Body of pancreas (tissue), 4 donors: ENCODE measurements around the gene ZNF277. TPM values are rescaled to one million over a fixed set of nuclear protein-coding genes. Genes with fewer than 3 reads are reported as not detected.

Source experiments
- ATAC-seq: fragments of 150-250 bp; one replicate; pipeline ENCODE4 v1.9.1; 2016
- DNase-seq, 4 donors: peaks; one replicate each; pipeline ENCODE4 v3.0.0-alpha.2; 2019
- H3K27ac ChIP-seq, 4 donors: fragments of 200-600 bp; sonication (generic); 1 replicate in 3 of 4; 2 replicates in 1 of 4; pipeline versions ENCODE4 v1.5.1 to v1.6.1; 2016 to 2019; ENCODE audit warnings: mild to moderate bottlenecking in 1 of 4, mixed read lengths in 1 of 4, moderate library complexity in 1 of 4
- H3K27me3 ChIP-seq, 2 donors: fragments of 200-600 bp; sonication (generic); one replicate each; pipeline ENCODE4 v1.6.0; 2016; ENCODE audit warnings: mild to moderate bottlenecking in 1 of 2
- H3K36me3 ChIP-seq, 2 donors: fragments of 200-600 bp; sonication (generic); replicated peaks in 1 of 2; 2 replicates each; pipeline ENCODE4 v1.5.1; 2016; ENCODE audit warnings: low read depth in 2 of 2; ENCODE audit not compliant: insufficient read depth in 1 of 2
- H3K4me1 ChIP-seq: fragments of 200-600 bp; sonication (generic); one replicate; pipeline ENCODE4 v1.6.0; 2016
- H3K4me3 ChIP-seq, 2 donors: fragments of 200-600 bp; sonication (generic); 1 replicate in 1 of 2; 2 replicates in 1 of 2; pipeline ENCODE4 v1.5.1; 2016 to 2019
- H3K9me3 ChIP-seq, 3 donors: fragments of 200-600 bp; sonication (generic); 1 replicate in 2 of 3; 2 replicates in 1 of 3; pipeline ENCODE4 v1.5.1; 2016
- POLR2A ChIP-seq, 3 donors: fragments of 450-650 bp; IDR thresholded peaks; one replicate each; pipeline ENCODE4 v1.6.1; 2016; ENCODE audit warnings: antibody characterized with exemption in 3 of 3, mild to moderate bottlenecking in 2 of 3
- WGBS, 2 donors: methylation state at CpG; one replicate each; pipeline ENCODE4 v1.1.5; 2017; 5-methylcytosine and 5-hydroxymethylcytosine counted together
- intact Hi-C: fragments of 100-400 bp; cut with DNase I; formaldehyde crosslinking; loops from one replicate; pipeline ENCODE4 v1.15.1; 2023
- total RNA-seq, 2 donors: library from RNA; depleted of rRNA; stranded (reverse); fragments of >200 nt; gene quantifications; one replicate each; pipeline ENCODE4 v1.1.0, GENCODE V29; 2016
- TF ChIP-seq, protein P1 (sequence below), 7 experiments: fragments of 450-650 bp in 4 of 7; fragments of 200-600 bp in 3 of 7; sonication (generic) in 3 of 7; IDR thresholded peaks; one replicate each; pipeline ENCODE4 v1.5.1; 2016 to 2019; ENCODE audit warnings: antibody characterized with exemption in 7 of 7

ZNF277 gene
- total RNA-seq, 2 donors from 2014 or later: 12.9 to 34.0 TPM

DNA sequence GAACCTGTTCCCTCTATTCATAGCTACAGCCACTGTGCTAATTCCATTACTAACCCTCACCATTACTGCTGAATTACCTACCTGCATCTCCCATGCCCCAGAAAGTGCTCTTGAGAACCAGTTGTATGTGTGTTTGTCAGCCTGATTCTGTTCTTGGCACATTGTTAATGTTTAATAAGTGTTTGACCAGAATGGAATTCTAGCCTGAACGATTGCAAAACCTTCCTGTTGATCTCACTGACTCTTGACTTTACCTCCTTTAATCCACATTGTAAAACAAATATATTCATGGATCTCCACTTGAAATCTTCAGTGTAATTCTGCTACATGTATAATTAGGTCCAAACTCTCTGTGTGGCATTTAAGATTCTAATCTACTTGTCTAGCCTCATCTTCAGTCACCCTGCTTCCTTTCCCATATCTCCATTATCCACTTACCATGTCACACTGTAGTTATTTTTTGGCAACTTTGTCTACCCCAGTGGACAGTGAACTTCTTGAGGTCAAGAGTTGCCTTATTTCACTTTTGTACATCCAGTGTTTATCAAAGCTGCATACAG lies 4.9 kb downstream of the ZNF277 start:
- DNase-seq: no peak
- peak; percentile 23 for ATAC-seq
- H3K9me3 ChIP-seq: no peaks in the 10 kb centered on the region
- 5 to 29% methylated on average over 1 of the region's 1 CpG for WGBS, 2 donors
- TF ChIP-seq, protein P1, sequence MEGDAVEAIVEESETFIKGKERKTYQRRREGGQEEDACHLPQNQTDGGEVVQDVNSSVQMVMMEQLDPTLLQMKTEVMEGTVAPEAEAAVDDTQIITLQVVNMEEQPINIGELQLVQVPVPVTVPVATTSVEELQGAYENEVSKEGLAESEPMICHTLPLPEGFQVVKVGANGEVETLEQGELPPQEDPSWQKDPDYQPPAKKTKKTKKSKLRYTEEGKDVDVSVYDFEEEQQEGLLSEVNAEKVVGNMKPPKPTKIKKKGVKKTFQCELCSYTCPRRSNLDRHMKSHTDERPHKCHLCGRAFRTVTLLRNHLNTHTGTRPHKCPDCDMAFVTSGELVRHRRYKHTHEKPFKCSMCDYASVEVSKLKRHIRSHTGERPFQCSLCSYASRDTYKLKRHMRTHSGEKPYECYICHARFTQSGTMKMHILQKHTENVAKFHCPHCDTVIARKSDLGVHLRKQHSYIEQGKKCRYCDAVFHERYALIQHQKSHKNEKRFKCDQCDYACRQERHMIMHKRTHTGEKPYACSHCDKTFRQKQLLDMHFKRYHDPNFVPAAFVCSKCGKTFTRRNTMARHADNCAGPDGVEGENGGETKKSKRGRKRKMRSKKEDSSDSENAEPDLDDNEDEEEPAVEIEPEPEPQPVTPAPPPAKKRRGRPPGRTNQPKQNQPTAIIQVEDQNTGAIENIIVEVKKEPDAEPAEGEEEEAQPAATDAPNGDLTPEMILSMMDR (IDR thresholded peaks at IDR 0.05): no peak
- TF ChIP-seq POLR2A (IDR thresholded peaks at IDR 0.05): no peak
- intact Hi-C loops: no loop called here
- H3K4me1 ChIP-seq: peaks cover 22% of the 10 kb centered on the region
- no peak overlapping the region for H3K4me3 ChIP-seq
- no peaks in the 10 kb centered on the region for H3K36me3 ChIP-seq
- H3K27me3 ChIP-seq: no peaks in the 10 kb centered on the region
- peak overlapping the region in 2 of 4 donors; percentile 45 to 63 for H3K27ac ChIP-seq

DNA sequence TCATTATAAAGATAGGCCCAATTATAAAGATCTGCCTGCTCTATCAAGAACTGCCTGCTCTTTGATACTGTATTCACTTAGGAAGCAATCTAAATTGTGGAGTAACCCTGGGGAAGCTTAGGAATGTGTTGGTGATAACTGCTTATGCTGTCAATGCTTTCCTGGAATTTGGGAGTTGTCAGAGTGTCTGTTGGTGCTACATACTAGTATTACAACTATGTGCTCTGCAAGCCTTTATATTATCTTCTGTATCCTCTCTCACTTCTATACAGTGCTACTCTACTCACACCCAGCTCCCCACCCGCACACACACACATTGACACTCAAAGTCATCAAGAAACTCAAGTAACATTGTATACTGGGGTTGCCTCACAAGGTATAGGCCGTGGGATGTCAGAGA lies 6.1 kb downstream of the ZNF277 start:
- ATAC-seq (no peak), DNase-seq (no peak)
- Histone ChIP-seq H3K4me1 (peaks cover 20% of the 10 kb centered on the region), H3K27ac (no peak overlapping the region), H3K27me3 (no peaks in the 10 kb centered on the region), H3K9me3 (no peaks in the 10 kb centered on the region), H3K4me3 (no peak overlapping the region), H3K36me3 (no peaks in the 10 kb centered on the region)
- WGBS, 2 donors: 95 to 98% methylated on average over 2 of the region's 2 CpGs
- TF ChIP-seq POLR2A (IDR thresholded peaks at IDR 0.05): no peak
- TF ChIP-seq, protein P1 (IDR thresholded peaks at IDR 0.05): no peak
- intact Hi-C loops: no loop called here

DNA sequence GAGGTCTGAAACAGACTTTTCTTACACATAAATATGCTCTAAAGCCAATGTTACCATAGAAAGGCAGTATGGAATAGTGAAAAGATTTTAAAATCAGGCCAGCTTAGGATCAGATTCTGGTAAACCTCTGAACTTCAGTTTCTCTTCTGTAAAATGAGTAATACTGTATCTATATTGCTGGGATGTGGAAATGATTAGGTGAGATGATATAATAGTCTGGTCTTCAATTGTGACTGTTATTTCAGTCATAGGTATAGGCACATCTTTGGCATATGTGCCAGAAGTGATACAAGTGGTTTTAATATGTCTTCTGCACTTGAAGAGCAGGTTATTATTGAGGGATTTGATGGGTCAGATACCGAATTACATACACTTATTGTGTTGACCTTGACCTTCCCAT lies 7.2 kb downstream of the ZNF277 start:
- intact Hi-C loops: no loop called here
- TF ChIP-seq, protein P1 (IDR thresholded peaks at IDR 0.05): no peak
- TF ChIP-seq POLR2A (IDR thresholded peaks at IDR 0.05): no peak
- H3K27ac ChIP-seq: no peak overlapping the region
- DNase-seq (no peak), ATAC-seq (no peak)
- no peaks in the 10 kb centered on the region for H3K27me3 ChIP-seq
- peaks cover 15% of the 10 kb centered on the region for H3K4me1 ChIP-seq
- no peaks in the 10 kb centered on the region for H3K36me3 ChIP-seq
- no peak overlapping the region for H3K4me3 ChIP-seq
- 64 to 67% methylated on average over 1 of the region's 1 CpG for WGBS, 2 donors
- H3K9me3 ChIP-seq: no peaks in the 10 kb centered on the region

DNA sequence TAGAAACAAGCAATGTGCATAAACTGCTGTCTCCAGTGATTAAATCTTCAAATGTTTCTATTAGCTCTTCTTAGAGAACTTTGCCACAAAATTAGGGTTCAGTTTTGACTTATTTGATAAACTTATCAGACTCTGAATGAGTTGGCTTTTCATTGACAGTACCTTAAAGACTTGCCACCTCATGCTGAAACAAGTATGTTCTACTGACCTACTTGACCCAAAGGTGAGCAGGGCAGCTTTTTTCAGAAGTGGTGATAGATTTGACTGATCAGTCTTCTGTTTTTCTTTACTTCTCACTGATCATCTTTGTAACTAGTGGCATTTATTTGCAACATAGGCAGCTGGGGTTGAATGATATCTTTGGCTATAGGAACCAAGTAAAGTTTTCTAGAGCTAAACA lies 7.8 kb downstream of the ZNF277 start:
- H3K9me3 ChIP-seq: no peaks in the 10 kb centered on the region
- ATAC-seq: no peak
- H3K4me1 ChIP-seq: peaks cover 15% of the 10 kb centered on the region
- no peaks in the 10 kb centered on the region for H3K27me3 ChIP-seq
- DNase-seq: no peak
- H3K27ac ChIP-seq: no peak overlapping the region
- intact Hi-C loops: no loop called here
- no peaks in the 10 kb centered on the region for H3K36me3 ChIP-seq
- TF ChIP-seq POLR2A (IDR thresholded peaks at IDR 0.05): no peak
- TF ChIP-seq, protein P1 (IDR thresholded peaks at IDR 0.05): no peak
- no peak overlapping the region for H3K4me3 ChIP-seq

DNA sequence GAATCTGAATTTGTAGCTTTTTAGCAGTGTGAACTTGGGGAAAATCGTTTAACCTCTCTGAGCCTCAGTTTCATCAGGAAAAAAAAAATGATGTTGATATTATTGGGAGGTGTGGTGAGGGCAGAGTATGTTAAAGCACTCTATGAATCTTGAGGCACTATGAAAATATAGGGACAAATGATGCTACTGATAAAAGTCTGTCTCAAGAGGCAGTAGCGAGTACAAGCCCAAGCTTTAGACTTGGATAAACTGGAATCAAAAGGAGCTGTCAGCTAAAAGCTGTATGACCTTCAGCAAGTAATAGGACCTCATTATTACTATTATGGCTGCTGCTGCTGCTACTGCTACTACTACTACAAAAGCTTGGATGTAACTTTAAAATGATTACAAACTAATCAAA lies 8.4 kb downstream of the ZNF277 start:
- H3K27me3 ChIP-seq: no peaks in the 10 kb centered on the region
- no peak for ATAC-seq
- peaks cover 15% of the 10 kb centered on the region for H3K4me1 ChIP-seq
- intact Hi-C loops: no loop called here
- no peak for TF ChIP-seq POLR2A (IDR thresholded peaks at IDR 0.05)
- TF ChIP-seq, protein P1 (IDR thresholded peaks at IDR 0.05): no peak
- no peaks in the 10 kb centered on the region for H3K36me3 ChIP-seq
- H3K27ac ChIP-seq: no peak overlapping the region
- no peak overlapping the region for H3K4me3 ChIP-seq
- DNase-seq: no peak
- WGBS, 2 donors: 66 to 69% methylated on average over 2 of the region's 2 CpGs
- no peaks in the 10 kb centered on the region for H3K9me3 ChIP-seq
